Metanephros (tissue), 1 donor: ENCODE results near the gene MXRA5. TPM values are rescaled to one million over a fixed set of nuclear protein-coding genes. Genes with fewer than 3 reads are reported as not detected.

Source experiments
- total RNA-seq: library from RNA; depleted of rRNA; stranded (reverse); fragments of >200 nt; gene quantifications from one replicate; pipeline ENCODE4 v1.2.3, GENCODE V29; 2014

MXRA5 gene, protein sequence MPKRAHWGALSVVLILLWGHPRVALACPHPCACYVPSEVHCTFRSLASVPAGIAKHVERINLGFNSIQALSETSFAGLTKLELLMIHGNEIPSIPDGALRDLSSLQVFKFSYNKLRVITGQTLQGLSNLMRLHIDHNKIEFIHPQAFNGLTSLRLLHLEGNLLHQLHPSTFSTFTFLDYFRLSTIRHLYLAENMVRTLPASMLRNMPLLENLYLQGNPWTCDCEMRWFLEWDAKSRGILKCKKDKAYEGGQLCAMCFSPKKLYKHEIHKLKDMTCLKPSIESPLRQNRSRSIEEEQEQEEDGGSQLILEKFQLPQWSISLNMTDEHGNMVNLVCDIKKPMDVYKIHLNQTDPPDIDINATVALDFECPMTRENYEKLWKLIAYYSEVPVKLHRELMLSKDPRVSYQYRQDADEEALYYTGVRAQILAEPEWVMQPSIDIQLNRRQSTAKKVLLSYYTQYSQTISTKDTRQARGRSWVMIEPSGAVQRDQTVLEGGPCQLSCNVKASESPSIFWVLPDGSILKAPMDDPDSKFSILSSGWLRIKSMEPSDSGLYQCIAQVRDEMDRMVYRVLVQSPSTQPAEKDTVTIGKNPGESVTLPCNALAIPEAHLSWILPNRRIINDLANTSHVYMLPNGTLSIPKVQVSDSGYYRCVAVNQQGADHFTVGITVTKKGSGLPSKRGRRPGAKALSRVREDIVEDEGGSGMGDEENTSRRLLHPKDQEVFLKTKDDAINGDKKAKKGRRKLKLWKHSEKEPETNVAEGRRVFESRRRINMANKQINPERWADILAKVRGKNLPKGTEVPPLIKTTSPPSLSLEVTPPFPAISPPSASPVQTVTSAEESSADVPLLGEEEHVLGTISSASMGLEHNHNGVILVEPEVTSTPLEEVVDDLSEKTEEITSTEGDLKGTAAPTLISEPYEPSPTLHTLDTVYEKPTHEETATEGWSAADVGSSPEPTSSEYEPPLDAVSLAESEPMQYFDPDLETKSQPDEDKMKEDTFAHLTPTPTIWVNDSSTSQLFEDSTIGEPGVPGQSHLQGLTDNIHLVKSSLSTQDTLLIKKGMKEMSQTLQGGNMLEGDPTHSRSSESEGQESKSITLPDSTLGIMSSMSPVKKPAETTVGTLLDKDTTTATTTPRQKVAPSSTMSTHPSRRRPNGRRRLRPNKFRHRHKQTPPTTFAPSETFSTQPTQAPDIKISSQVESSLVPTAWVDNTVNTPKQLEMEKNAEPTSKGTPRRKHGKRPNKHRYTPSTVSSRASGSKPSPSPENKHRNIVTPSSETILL (N-terminal part only)
- total RNA-seq: 23.9 TPM

DNA sequence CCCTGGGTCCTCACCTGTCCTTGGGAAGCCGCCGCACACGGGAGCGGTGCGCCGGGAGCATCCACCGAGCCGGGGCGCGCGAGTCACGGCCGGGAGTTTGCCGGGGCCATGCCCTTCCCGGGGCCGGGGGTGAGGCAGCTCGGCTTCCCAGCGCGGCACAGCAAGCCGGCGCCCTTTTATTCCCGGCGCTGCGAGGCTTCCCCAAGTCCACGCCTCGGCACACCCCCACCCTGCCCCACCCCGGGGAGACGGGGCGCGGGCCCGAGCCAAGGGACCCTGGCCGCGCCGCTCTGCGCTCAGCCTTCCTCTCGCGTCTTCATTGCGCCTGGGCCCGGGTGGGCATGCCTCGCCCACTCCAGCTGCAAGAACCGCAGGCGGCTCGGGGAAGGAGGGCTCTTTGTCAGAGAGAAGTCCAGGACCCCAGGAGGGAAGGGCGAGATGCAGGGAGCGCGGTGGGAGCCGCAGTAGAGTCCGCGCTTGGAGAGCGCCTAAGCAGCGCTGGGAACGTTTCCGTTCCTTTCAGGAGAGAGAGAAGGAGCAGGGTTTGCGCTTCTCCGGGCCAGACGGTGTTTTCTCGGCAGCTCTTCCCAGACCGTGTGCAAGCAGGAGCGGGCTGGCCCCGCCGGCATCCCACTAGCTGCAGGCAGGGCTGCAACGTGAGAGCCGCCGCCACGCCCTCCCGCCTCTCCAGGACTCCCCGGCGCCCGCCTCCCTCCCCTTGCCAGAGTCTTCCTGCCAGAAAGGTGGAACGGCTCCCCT is at the start of gene MXRA5:
MXRA5 (minus strand) TSS at position 152 of the 759 bp plus-strand sequence. CDS start 2,819 bp downstream, outside the sequence.

